ENCODE data around the gene ZNF608.

- TF ChIP-seq, protein P1, sequence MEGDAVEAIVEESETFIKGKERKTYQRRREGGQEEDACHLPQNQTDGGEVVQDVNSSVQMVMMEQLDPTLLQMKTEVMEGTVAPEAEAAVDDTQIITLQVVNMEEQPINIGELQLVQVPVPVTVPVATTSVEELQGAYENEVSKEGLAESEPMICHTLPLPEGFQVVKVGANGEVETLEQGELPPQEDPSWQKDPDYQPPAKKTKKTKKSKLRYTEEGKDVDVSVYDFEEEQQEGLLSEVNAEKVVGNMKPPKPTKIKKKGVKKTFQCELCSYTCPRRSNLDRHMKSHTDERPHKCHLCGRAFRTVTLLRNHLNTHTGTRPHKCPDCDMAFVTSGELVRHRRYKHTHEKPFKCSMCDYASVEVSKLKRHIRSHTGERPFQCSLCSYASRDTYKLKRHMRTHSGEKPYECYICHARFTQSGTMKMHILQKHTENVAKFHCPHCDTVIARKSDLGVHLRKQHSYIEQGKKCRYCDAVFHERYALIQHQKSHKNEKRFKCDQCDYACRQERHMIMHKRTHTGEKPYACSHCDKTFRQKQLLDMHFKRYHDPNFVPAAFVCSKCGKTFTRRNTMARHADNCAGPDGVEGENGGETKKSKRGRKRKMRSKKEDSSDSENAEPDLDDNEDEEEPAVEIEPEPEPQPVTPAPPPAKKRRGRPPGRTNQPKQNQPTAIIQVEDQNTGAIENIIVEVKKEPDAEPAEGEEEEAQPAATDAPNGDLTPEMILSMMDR (conservative IDR thresholded peaks at IDR 0.05 in 1 of 2, IDR thresholded peaks at IDR 0.05 in 1 of 2; ENCODE audit: extremely low read depth in 1 of 2, insufficient read depth in 1 of 2, low read depth in 1 of 2, low read length in 2 of 2), result no peak
- no peak for TF ChIP-seq EZH2 (IDR thresholded peaks at IDR 0.05; ENCODE audit: borderline replicate concordance, low read length)
These were observed 13.8 kb downstream of the ZNF608 start for GRCh38 chr5:124732428-124733328.
